Karpas-422 (cell line): ENCODE measurements around the gene SEZ6. TPM values are rescaled to one million over a fixed set of nuclear protein-coding genes. Genes with fewer than 3 reads are reported as not detected.
"Not testable (repeated sequence)": the region's sequence is repeated elsewhere in the genome, so short reads cannot be mapped to it uniquely, and the experiment has no call there.

ENCODE experiments used
- DNase-seq: peaks from one replicate; pipeline ENCODE4 v3.0.0-alpha.2; 2015
- H2AFZ ChIP-seq: fragments of 200-600 bp; sonication (generic); 2 replicates; pipeline ENCODE4 v1.6.1; 2014; ENCODE audit warnings: antibody characterized with exemption, low read length, mixed read lengths
- H3K27ac ChIP-seq: fragments of 200-600 bp; sonication (generic); 2 replicates; pipeline ENCODE4 v1.5.1; 2014; ENCODE audit warnings: mild to moderate bottlenecking, low read length, moderate library complexity
- H3K27me3 ChIP-seq: fragments of 200-600 bp; sonication (generic); 2 replicates; pipeline ENCODE4 v1.6.1; 2014; ENCODE audit warnings: low read length, mixed read lengths
- H3K36me3 ChIP-seq: fragments of 200-600 bp; sonication (generic); 2 replicates; pipeline ENCODE4 v1.6.1; 2014; ENCODE audit warnings: low read length, mixed read lengths; ENCODE audit not compliant: insufficient read depth
- H3K4me1 ChIP-seq: fragments of 200-600 bp; sonication (generic); 2 replicates; pipeline ENCODE4 v1.6.1; 2014; ENCODE audit warnings: mild to moderate bottlenecking, low read length, mixed read lengths
- H3K4me2 ChIP-seq: fragments of 200-600 bp; sonication (generic); 2 replicates; pipeline ENCODE4 v1.6.1; 2014; ENCODE audit warnings: low read length, low read depth, mild to moderate bottlenecking; ENCODE audit not compliant: poor library complexity, severe bottlenecking
- H3K4me3 ChIP-seq: fragments of 200-600 bp; sonication (generic); 2 replicates; pipeline ENCODE4 v1.5.1; 2014; ENCODE audit warnings: mild to moderate bottlenecking, antibody characterized with exemption, low read length, mixed read lengths
- H3K79me2 ChIP-seq: fragments of 200-600 bp; sonication (generic); 2 replicates; pipeline ENCODE4 v1.6.1; 2014; ENCODE audit warnings: mild to moderate bottlenecking, low read length, mixed read lengths
- H3K9ac ChIP-seq: fragments of 200-600 bp; sonication (generic); 2 replicates; pipeline ENCODE4 v1.6.0; 2014; ENCODE audit warnings: low read length
- H3K9me2 ChIP-seq: fragments of 200-600 bp; sonication (generic), shearing (Covaris generic); replicated peaks from 2 replicates; pipeline ENCODE4 v1.6.0; 2014; ENCODE audit warnings: mild to moderate bottlenecking, low read length, moderate library complexity; ENCODE audit not compliant: insufficient read depth
- H3K9me3 ChIP-seq: fragments of 300-700, 200-600 bp; sonication (generic); 2 replicates; pipeline ENCODE4 v1.6.1; 2014; ENCODE audit warnings: low read length, mixed read lengths
- H4K20me1 ChIP-seq: fragments of 200-600 bp; sonication (generic); 2 replicates; pipeline ENCODE4 v1.6.1; 2014; ENCODE audit warnings: mild to moderate bottlenecking, antibody characterized with exemption, low read length, low read depth; ENCODE audit not compliant: insufficient read depth
- total RNA-seq: library from RNA; depleted of rRNA; stranded (reverse); fragments of >200 nt; shearing (Covaris generic); gene quantifications from 2 replicates; pipeline ENCODE4 v1.2.3, GENCODE V29; 2014; ENCODE audit warnings: low replicate concordance

Gene SEZ6
- total RNA-seq, 1 experiment from 2014 or later: not detected

- H3K36me3 ChIP-seq: peaks cover 39% of the 10 kb centered on the region
- H2AFZ ChIP-seq: no peak overlapping the region
- no peaks in the 10 kb centered on the region for H3K27me3 ChIP-seq
- H3K27ac ChIP-seq: no peak overlapping the region
- H3K9me3 ChIP-seq: no peaks in the 10 kb centered on the region
- H3K4me3 ChIP-seq: no peak overlapping the region
- DNase-seq: no peak
- H3K4me2 ChIP-seq: no peak overlapping the region
- no peaks in the 10 kb centered on the region for H3K9me2 ChIP-seq
- peaks cover 99% of the 10 kb centered on the region for H3K79me2 ChIP-seq
- peaks cover 72% of the 10 kb centered on the region for H4K20me1 ChIP-seq
- H3K9ac ChIP-seq: no peak overlapping the region
- peaks cover 89% of the 10 kb centered on the region for H3K4me1 ChIP-seq
Observed at GRCh38 chr17:28942925-28943324, 62.9 kb downstream of the SEZ6 start.

DNA sequence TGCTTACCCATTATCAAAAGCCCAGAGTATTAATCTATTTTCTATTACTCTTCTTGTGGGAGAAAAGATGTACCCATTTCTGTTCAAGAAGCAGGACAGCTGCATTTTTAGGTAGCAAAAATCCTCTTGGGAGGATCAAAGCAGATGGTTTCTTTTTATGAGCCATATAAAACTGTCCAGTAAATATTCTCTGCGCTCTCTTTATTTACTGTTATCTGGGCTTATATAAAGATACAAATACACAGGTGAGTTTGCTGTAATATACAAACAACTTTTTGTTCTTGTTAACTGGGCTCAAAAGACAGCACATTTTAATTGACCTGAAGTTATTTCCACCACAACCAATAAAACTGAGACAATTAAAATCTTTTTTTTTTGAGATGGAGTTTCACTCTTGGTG, 64.6 kb downstream of the SEZ6 start:
- no peaks in the 10 kb centered on the region for H3K9me2 ChIP-seq

DNA sequence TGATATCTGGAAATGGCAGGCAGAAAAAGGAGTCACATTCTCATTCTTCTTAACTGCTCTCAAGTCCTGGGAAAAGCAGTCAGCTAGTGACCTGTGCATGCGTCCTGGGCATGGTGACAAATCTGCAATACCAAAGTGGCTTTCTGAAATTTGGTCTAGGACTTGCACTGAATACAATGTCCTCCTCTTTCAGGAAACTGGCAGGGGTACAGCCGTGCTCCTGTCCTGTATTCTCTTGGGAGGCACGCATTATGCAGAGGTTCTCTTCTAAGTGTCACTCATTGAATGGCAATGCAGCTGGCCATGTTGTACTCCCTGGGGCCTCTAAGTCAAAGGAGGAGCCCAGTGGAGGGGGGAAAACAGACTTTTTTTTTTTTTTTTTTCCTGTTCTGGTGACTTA, 65.2 kb downstream of the SEZ6 start:
- Histone ChIP-seq H3K9me3 (no peaks in the 10 kb centered on the region), H3K4me3 (no peak overlapping the region), H4K20me1 (peaks cover 62% of the 10 kb centered on the region), H3K4me1 (peaks cover 75% of the 10 kb centered on the region), H3K27ac (peak overlapping the region; percentile 59), H3K9ac (no peak overlapping the region), H2AFZ (no peak overlapping the region), H3K4me2 (peak overlapping the region; percentile 31), H3K27me3 (no peaks in the 10 kb centered on the region), H3K36me3 (peaks cover 39% of the 10 kb centered on the region), H3K9me2 (no peaks in the 10 kb centered on the region), H3K79me2 (peaks cover 99% of the 10 kb centered on the region)
- peak; percentile 65 for DNase-seq

More for the DNA sequence above, 64.6 kb downstream of the SEZ6 start:
- Histone ChIP-seq H3K4me3 (no peak overlapping the region), H3K4me1 (peaks cover 81% of the 10 kb centered on the region), H4K20me1 (peaks cover 64% of the 10 kb centered on the region), H3K36me3 (peaks cover 37% of the 10 kb centered on the region), H3K9me3 (no peaks in the 10 kb centered on the region), H3K9ac (no peak overlapping the region), H2AFZ (no peak overlapping the region), H3K4me2 (peak overlapping the region; percentile 31), H3K27me3 (no peaks in the 10 kb centered on the region), H3K79me2 (peaks cover 99% of the 10 kb centered on the region), H3K27ac (peak overlapping the region; percentile 59)
- no peak for DNase-seq

GRCh38 chr17:28940142-28940541, 65.7 kb downstream of the SEZ6 start:
- Histone ChIP-seq H3K27me3 (no peaks in the 10 kb centered on the region), H3K4me1 (peaks cover 70% of the 10 kb centered on the region), H3K27ac (peak overlapping the region; percentile 42; the same call in 1 of the 2 replicates), H3K9me2 (no peaks in the 10 kb centered on the region), H3K9me3 (no peaks in the 10 kb centered on the region), H4K20me1 (peaks cover 57% of the 10 kb centered on the region), H3K36me3 (peaks cover 42% of the 10 kb centered on the region), H2AFZ (no peak overlapping the region), H3K4me3 (no peak overlapping the region), H3K4me2 (no peak overlapping the region), H3K79me2 (peaks cover 99% of the 10 kb centered on the region), H3K9ac (no peak overlapping the region)
- no peak for DNase-seq

DNA sequence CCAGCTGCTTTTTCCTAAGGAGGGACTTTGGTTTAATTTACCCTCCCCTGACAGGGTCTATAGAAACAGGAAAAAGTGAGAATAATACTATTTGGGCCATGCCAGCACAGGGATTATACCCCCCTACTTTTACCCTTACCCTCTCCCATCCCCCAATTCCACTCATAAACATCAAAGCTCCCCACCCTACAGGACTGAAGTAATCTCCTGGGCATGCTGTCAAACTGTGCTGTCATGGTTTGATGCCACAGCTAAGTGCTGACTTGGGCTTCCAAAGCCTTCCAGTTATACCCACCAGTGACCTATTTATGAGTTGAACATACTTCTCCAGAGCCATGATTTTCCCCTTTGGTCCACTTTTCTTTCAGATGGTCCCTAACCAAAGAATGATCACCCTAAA, 67.3 kb downstream of the SEZ6 start:
- Histone ChIP-seq H4K20me1 (peaks cover 43% of the 10 kb centered on the region), H3K27ac (peak overlapping the region; percentile 9; the same call in 1 of the 2 replicates)

DNA sequence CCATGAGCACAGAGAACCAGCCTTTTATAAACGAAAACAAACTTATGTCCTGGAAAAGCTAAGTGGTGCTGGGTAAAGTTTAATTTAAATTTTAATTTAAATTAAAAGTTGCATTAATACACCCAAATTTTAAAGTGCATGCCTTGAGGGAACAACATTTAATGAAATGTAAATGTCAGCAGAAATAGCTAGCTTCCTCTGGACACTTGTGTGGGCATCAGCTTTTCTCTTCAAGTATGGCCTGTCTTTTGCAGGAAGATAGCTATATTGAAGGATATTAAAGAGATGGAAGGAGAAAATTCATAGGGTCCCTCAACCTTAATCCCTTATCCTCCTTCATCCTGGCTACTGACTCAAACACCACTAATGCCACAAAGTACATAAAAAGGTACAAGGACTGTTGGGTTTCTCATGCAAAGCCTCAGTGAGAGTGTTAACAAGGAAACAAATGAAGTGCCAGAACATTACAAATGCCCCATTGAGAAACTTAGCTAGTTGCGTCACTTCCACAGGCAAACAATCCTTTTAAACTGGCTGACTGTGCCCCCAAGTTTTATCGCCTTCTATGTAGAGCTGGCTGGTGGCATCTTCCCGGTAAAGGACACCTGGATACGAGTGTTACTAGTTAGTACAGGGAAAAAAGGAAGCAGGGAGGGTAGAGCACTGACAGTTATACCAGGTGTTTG, 68.6 kb downstream of the SEZ6 start:
- Histone ChIP-seq H3K4me1 (peaks cover 51% of the 10 kb centered on the region), H3K4me3 (no peak overlapping the region), H2AFZ (no peak overlapping the region), H3K9me2 (no peaks in the 10 kb centered on the region), H3K79me2 (peaks cover 98% of the 10 kb centered on the region), H3K27ac (peak overlapping the region; percentile 58), H3K36me3 (peaks cover 37% of the 10 kb centered on the region), H3K9ac (no peak overlapping the region), H4K20me1 (peaks cover 36% of the 10 kb centered on the region), H3K27me3 (no peaks in the 10 kb centered on the region), H3K4me2 (peak overlapping the region; percentile 1), H3K9me3 (no peaks in the 10 kb centered on the region)
- DNase-seq: no peak

More for the DNA sequence above, 67.3 kb downstream of the SEZ6 start:
- Histone ChIP-seq H3K4me3 (no peak overlapping the region), H3K4me2 (no peak overlapping the region), H3K9me3 (no peaks in the 10 kb centered on the region), H3K4me1 (peaks cover 60% of the 10 kb centered on the region), H3K9ac (no peak overlapping the region), H2AFZ (no peak overlapping the region), H3K9me2 (no peaks in the 10 kb centered on the region), H3K36me3 (peaks cover 35% of the 10 kb centered on the region), H3K27me3 (no peaks in the 10 kb centered on the region), H3K79me2 (peaks cover 97% of the 10 kb centered on the region)
- DNase-seq: no peak

- Histone ChIP-seq H3K9me3 (no peaks in the 10 kb centered on the region), H3K36me3 (peaks cover 37% of the 10 kb centered on the region), H3K4me1 (peaks cover 38% of the 10 kb centered on the region), H3K9ac (no peak overlapping the region), H3K4me3 (no peak overlapping the region), H3K4me2 (no peak overlapping the region), H2AFZ (no peak overlapping the region), H3K9me2 (no peaks in the 10 kb centered on the region), H3K27ac (no peak overlapping the region), H3K79me2 (peaks cover 96% of the 10 kb centered on the region), H4K20me1 (peaks cover 29% of the 10 kb centered on the region), H3K27me3 (no peaks in the 10 kb centered on the region)
- DNase-seq: no peak
Observed at GRCh38 chr17:28935744-28936460, 69.9 kb downstream of the SEZ6 start.

GRCh38 chr17:28934508-28934907, 71.3 kb downstream of the SEZ6 start:
- H3K9ac ChIP-seq, H3K4me3 ChIP-seq, H2AFZ ChIP-seq, H3K27me3 ChIP-seq, H3K27ac ChIP-seq, H3K9me3 ChIP-seq, H3K4me2 ChIP-seq, DNase-seq, H3K9me2 ChIP-seq: not testable (repeated sequence)
- Histone ChIP-seq H3K36me3 (peaks cover 40% of the 10 kb centered on the region), H3K79me2 (peaks cover 96% of the 10 kb centered on the region), H3K4me1 (peaks cover 25% of the 10 kb centered on the region), H4K20me1 (peaks cover 18% of the 10 kb centered on the region)
